ENCODE measurements around the gene CALHM2.

DNA sequence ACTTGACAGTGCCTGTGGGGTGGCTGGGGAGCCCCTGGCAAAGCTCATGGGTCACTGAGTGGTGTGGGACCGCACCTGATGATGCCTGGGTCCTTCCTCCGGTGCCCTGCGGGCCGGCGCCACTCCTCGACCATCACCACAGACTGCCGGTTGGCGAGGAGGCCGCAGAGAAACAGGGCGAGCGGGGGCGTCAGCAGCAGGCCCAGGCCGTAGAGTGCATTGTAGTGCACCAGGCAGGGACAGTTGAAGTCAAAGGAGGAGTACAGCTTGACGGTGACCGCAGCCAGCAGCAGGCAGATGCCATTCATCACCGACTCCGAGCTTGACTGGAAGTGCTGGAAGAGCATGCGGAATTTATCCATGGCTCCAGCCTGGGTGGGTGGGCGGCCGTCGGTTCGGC lies 26.5 kb upstream of the CALHM2 start:
- TF ChIP-seq POLR2A (IDR thresholded peaks at IDR 0.05) = no peak
- TF ChIP-seq, protein P1, sequence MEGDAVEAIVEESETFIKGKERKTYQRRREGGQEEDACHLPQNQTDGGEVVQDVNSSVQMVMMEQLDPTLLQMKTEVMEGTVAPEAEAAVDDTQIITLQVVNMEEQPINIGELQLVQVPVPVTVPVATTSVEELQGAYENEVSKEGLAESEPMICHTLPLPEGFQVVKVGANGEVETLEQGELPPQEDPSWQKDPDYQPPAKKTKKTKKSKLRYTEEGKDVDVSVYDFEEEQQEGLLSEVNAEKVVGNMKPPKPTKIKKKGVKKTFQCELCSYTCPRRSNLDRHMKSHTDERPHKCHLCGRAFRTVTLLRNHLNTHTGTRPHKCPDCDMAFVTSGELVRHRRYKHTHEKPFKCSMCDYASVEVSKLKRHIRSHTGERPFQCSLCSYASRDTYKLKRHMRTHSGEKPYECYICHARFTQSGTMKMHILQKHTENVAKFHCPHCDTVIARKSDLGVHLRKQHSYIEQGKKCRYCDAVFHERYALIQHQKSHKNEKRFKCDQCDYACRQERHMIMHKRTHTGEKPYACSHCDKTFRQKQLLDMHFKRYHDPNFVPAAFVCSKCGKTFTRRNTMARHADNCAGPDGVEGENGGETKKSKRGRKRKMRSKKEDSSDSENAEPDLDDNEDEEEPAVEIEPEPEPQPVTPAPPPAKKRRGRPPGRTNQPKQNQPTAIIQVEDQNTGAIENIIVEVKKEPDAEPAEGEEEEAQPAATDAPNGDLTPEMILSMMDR (IDR thresholded peaks at IDR 0.05) = no peak
